ENCODE results near the gene DAND5. TPM values are rescaled to one million over a fixed set of nuclear protein-coding genes. Genes with fewer than 3 reads are reported as not detected.
A peak's percentile ranks its signal among the peaks of the same experiment; 100 is the strongest.

Gene DAND5
- total RNA-seq, 3 donors from 2014 or later (not counting 1 experiment from before 2014, with no cell fraction given), result not detected

- peak; percentile 62 to 75 (median 68) for ATAC-seq
- TF ChIP-seq CTCF (IDR thresholded peaks at IDR 0.05), result no peak
- Mint-ChIP-seq H3K4me3 (peak within 1 kb of the TSS; percentile 99), H3K27ac (peak within 1 kb of the TSS; percentile 87 to 94), H3K9me3 (no peaks in the 10 kb centered on the region), H3K36me3 (no peaks in the 10 kb centered on the region), H3K4me1 (peaks cover 28 to 36% of the 10 kb centered on the region in 2 donors), H3K27me3 (ENCODE audit: low read depth in 2 of 2) (no peaks in the 10 kb centered on the region)
- H3K4me3 ChIP-seq (ENCODE audit: low read length), result peak within 1 kb of the TSS; percentile 85
- peak within 1 kb of the TSS; percentile 76 for H3K27ac ChIP-seq (ENCODE audit: low read length)
- peaks cover 41% of the 10 kb centered on the region for H3K4me1 ChIP-seq (ENCODE audit: control insufficient read depth, insufficient read depth, low read length)
- 2% methylated on average over 51 of the region's 51 CpGs for WGBS (ENCODE audit: insufficient coverage)
- intact Hi-C loops (cut with micrococcal nuclease), result loop anchor here (2.0 kb wide), 1 partner anchor 15 kb away; the partner anchor contains the start of gene SYCE2
- peak; percentile 75 to 94 for DNase-seq
- no peaks in the 10 kb centered on the region for H3K9me3 ChIP-seq (ENCODE audit: control insufficient read depth, insufficient read depth, low read length)
- no peaks in the 10 kb centered on the region for H3K27me3 ChIP-seq (ENCODE audit: control insufficient read depth, insufficient read depth, low read length)
- H3K36me3 ChIP-seq (ENCODE audit: control insufficient read depth, insufficient read depth, low read length), result peaks cover 16% of the 10 kb centered on the region
Measured at GRCh38 chr19:12933287-12934072, 35.9 kb upstream of the DAND5 start, which contains the start of gene FARSA. Gene FARSA (minus strand): TSS chr19:12933711. CDS start chr19:12933696, 15 bp downstream.

- H3K27ac Mint-ChIP-seq, result no peak overlapping the region
- Histone ChIP-seq H3K36me3 (ENCODE audit: control insufficient read depth, insufficient read depth, low read length) (peaks cover 11% of the 10 kb centered on the region), H3K4me3 (ENCODE audit: low read length) (no peak overlapping the region), H3K27me3 (ENCODE audit: control insufficient read depth, insufficient read depth, low read length) (no peaks in the 10 kb centered on the region), H3K4me1 (ENCODE audit: control insufficient read depth, insufficient read depth, low read length) (peaks cover 54% of the 10 kb centered on the region), H3K27ac (ENCODE audit: low read length) (no peak overlapping the region), H3K9me3 (ENCODE audit: control insufficient read depth, insufficient read depth, low read length) (no peaks in the 10 kb centered on the region)
- peaks cover 44 to 52% of the 10 kb centered on the region in 2 donors for H3K4me1 Mint-ChIP-seq
- H3K9me3 Mint-ChIP-seq, result no peaks in the 10 kb centered on the region
- TF ChIP-seq CTCF (IDR thresholded peaks at IDR 0.05), result no peak
- ATAC-seq (no peak), DNase-seq (no peak)
- intact Hi-C loops (cut with micrococcal nuclease), result loop anchor here (5.0 kb wide), 1 partner anchor 143 kb away; the partner anchor contains the start of gene JUNB
- no peaks in the 10 kb centered on the region for H3K27me3 Mint-ChIP-seq (ENCODE audit: low read depth in 2 of 2)
- no peaks in the 10 kb centered on the region for H3K36me3 Mint-ChIP-seq
- no peak overlapping the region for H3K4me3 Mint-ChIP-seq
- WGBS (ENCODE audit: insufficient coverage), result 93% methylated on average over 9 of the region's 10 CpGs
Measured at GRCh38 chr19:12935071-12935470, 34.3 kb upstream of the DAND5 start.

GRCh38 chr19:12936582-12936981, 32.8 kb upstream of the DAND5 start:
- no peak for TF ChIP-seq CTCF (IDR thresholded peaks at IDR 0.05)
- ATAC-seq (no peak), DNase-seq (peak in 1 of 2 donors; percentile 28)
- H3K4me3 ChIP-seq (ENCODE audit: low read length), result no peak overlapping the region
- H3K27me3 ChIP-seq (ENCODE audit: control insufficient read depth, insufficient read depth, low read length), result no peaks in the 10 kb centered on the region
- Mint-ChIP-seq H3K27me3 (ENCODE audit: low read depth in 2 of 2) (no peaks in the 10 kb centered on the region), H3K4me3 (no peak overlapping the region), H3K9me3 (no peaks in the 10 kb centered on the region), H3K36me3 (no peaks in the 10 kb centered on the region), H3K27ac (no peak overlapping the region), H3K4me1 (peaks cover 51 to 58% of the 10 kb centered on the region in 2 donors)
- no peaks in the 10 kb centered on the region for H3K9me3 ChIP-seq (ENCODE audit: control insufficient read depth, insufficient read depth, low read length)
- intact Hi-C loops (cut with micrococcal nuclease), result loop anchor here (5.0 kb wide), 1 partner anchor 144 kb away; the partner anchor contains the start of gene JUNB
- H3K27ac ChIP-seq (ENCODE audit: low read length), result no peak overlapping the region
- H3K36me3 ChIP-seq (ENCODE audit: control insufficient read depth, insufficient read depth, low read length), result peaks cover 21% of the 10 kb centered on the region
- 31% methylated on average over 6 of the region's 7 CpGs for WGBS (ENCODE audit: insufficient coverage)
- H3K4me1 ChIP-seq (ENCODE audit: control insufficient read depth, insufficient read depth, low read length), result peaks cover 69% of the 10 kb centered on the region
